Fibroblast of upper back skin (primary cell): ENCODE measurements around the gene RPLP2.
A peak's percentile ranks its signal among the peaks of the same experiment; 100 is the strongest.

ENCODE experiments used
- DNase-seq: peaks from one replicate; pipeline ENCODE4 v3.0.0-alpha.2; 2013

The RPLP2 gene

GRCh38 chr11:837990-838307 is 28.2 kb downstream of the RPLP2 start:
- no peak for DNase-seq

DNA sequence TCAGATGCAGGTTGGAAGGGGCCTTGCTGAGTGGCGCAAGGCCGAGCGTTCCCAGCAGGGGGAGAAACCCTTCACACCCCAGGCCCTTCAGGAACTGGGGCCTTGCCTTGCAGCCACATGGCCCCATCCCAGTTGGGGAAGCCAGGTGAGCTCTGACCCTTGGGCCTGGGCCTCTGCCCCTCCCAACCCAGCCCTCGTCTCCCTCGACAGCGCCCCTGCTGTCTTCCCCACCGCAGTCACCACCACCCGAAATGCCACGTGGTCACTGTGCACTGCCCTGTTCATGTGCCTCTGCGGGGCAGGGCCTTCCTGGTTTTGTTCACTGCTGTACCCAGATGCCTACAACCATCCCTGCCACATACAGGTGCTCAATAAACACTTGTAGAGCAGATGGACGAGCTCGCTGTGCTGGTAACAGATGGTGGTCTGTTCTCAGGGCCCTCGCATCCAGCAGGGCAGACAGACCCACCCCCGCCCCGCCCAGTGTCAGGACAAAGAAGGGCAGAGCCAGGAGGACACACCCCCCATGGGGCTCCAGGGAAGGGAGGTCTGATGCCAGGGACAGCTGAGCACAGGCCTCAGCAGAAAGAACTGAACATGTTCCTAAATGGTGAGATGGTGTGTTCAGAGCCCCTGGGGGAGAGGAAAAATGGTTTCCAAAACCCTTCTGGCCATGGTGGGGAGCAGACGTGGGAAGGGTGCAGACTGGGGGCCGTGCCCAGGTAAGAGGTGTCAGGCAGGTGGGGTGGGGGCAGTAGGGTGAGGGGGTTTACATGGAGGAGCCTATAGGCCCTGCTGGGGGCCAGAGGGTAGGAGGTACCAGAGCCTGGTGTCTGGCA is 28.9 kb downstream of the RPLP2 start:
- DNase-seq = peak; percentile 22

- no peak for DNase-seq
Observed at GRCh38 chr11:839280-839623, 29.5 kb downstream of the RPLP2 start.

GRCh38 chr11:839875-840617 is 30.3 kb downstream of the RPLP2 start:
- DNase-seq = no peak

DNA sequence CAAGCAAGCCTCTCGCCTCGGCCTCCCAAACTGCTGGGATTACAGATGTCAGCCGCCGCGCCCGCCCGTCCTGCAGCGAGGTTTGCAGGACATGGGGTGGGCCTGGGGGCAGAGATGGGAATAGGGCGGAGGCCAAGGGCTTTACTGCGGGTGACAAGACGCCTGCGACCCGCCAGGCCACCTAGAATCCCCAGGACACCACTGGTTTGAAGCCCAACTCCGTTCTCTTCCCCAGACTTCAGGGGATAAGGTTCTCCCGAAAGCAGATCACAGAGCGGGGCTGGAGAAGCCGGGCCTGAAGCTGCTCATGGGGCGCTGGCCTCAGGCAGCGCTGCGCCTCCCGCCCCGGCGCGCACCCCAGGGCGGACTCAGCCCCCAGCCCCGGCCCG is 32.2 kb downstream of the RPLP2 start:
- DNase-seq = no peak

DNA sequence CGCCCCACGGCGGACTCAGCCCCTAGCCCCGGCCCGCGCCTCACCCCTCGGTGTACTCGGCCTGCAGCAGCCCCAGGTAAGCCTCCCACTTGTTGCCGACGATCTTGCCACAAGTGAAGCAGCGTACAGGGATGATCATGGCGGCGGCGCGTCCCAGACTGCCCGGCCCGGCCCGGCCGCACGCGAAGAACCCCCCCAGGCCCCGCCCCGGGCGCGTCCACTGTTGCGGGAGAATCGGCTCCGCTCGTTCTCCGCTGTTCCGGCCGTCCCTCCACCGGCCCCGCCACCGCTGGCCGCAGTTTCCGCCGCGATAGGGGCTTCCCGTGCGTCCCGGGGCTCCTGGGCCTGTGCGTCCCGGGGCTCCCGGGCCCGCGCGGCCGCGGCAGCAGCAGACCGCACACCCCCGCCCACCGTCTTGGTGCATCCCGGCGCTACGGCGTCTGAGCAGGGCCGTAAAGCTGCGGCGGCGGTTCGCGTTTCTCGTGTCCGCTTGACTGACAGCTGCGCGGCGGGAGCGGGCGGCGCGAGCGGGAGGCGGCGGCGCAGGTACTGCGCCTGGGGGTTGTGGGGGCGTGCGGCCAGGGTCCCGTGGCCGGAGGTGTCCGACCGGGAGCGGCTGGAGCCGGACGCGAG is 32.7 kb downstream of the RPLP2 start, which contains the start of the genes POLR2L and TSPAN4:
POLR2L (minus strand) TSS at position 160 of the 633 bp plus-strand sequence; CDS start at position 139, 21 bp downstream.
TSPAN4 (plus strand) TSS at position 483 of the 633 bp plus-strand sequence. CDS start 7,453 bp downstream, outside the sequence.
- peak; percentile 86 for DNase-seq

DNA sequence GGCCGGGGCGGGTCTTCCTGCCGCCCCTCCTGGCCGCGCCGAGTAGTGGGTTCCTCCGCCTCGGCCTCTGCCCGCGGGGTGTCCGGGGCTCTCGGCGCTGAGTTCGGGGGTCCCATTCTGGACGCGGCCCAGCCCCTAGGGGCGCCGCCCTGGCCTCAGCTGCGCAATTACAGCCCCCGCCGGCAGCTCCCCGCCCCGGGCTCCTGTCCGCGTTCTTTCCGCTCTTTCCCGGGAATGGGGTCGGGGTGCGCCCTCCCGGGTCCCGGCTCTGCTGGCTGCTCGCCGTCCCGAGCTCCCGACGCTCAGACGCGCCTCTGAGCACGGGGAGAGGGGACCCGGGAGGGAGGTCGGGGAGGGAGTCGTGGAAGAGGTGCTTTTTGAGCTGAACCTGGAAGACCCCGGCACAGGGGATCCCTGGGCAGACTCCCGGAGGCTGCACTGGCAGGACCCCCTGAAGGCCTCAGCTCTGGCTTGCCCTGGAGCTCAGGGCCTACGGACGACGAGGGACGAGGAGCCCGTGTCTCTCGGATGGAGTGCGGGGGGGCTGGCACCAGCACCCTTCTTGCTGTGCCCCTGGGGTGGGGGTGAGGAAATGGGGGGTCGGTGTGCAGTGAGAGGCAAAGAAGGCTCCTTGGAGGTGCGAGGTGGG is 33.4 kb downstream of the RPLP2 start:
- DNase-seq = no peak

GRCh38 chr11:843818-844692 is 34.3 kb downstream of the RPLP2 start:
- peak; percentile 97 for DNase-seq

DNA sequence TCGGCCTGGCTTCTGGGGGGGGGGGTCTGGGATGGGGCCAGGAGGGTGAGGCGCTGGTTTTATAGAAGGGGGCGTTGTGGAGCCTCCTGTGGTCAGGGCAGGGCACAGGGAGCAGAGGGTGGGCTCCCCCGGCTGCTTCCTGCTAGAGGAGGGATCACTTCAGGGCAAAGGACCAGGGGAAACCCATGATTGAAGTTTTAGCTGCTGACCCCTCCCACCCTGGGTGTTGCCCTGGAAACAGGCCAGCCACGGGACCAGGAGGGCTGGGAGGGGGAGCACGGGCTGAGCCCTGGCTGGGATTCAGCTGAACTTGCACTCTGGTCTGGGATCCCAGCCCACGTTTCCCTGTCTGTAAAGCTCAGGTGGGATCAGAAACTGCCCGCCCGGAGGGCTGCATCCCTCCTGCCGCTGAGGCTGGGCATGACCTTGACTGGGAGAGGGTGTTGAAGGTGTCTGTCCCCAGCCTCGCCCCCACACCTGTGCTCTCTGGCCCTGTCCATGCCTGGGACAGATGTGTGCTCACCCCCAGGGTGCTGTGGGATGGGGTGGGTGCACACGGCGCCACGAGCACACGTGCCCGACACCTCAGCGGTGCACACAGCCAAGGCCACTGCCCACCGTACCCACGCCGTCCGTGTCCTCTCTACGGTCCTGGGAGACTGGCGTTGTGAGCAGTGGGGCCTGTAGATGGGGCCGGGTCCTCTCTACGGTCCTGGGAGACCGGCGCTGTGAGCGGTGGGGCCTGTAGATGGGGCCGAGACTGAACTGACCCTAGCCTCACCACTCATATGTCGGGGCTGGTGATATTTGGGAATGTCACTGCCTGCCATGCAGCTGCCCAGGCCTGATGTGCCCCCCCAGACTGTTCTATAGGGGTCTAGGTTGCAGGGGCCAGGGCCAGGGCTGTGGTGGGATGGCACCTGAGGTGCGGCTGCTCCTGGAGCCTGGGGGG is 35.2 kb downstream of the RPLP2 start:
- peak; percentile 92 for DNase-seq

DNA sequence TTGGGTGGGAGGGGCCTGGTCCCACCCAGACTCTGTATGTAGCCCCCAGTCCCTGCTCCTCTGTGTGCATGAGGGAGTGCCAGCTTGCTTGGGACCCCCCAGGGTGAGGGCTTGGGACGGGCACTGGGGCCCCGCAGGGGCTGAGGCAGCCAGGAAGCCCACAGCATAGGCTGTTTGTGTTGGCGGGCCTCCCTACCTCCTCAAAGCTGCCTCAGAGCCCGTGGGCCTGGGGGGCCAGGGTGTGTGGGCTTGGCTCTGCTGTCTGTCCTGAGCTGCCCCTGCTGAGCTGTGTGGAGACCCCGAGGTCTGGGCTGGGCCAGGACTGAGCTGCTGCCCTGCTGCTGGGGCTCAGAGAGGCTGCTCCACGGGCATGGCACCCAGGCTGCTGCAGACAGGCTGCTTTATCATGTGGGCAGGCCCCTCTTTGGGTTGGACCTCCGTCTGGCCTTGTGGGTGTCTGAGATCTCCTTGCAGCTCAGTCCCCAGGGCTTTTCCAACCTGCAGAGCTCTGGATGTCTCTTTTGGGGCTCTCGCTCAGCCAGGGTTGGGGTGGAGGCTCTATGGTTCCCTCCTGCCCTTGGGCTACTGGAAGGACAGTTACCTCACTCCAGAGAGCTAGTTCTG is 36.2 kb downstream of the RPLP2 start:
- DNase-seq = peak; percentile 64

DNA sequence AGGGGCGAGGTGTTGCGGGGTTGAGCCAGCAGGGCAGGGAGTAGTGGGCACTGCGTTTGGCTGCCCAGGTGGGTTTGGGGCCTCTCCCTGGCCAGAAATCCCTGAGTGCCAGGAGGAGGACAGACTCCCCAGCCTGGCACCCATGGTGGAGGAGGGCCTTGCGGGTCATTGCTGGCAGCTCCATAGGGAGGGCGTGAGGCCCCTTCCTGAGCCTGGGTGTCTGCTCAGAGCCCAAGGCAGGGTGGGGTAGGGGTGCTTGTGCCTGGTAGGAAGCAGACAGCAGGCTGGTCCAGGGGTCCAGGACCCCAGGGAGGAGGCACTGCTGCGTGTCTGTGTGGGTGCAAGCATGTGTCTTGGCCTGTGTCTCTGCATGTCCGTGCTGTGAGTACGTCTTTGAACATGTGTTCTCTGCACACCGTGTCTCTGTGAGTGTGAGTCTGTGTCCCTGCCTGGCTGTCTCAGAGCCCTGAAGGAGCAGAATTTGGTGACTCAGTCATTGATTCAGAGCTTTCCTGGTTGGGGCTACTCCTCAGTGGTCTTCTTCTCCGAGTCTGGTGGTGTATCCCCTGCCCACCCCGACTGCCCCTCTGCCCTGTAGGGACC is 36.8 kb downstream of the RPLP2 start:
- DNase-seq = no peak

- DNase-seq = no peak
Observed at GRCh38 chr11:847876-848275, 38.1 kb downstream of the RPLP2 start.

GRCh38 chr11:848380-848931 is 38.7 kb downstream of the RPLP2 start:
- DNase-seq = no peak

- no peak for DNase-seq
Observed at GRCh38 chr11:849104-849824, 39.5 kb downstream of the RPLP2 start.

- DNase-seq = no peak
Observed at GRCh38 chr11:849951-850774, 40.4 kb downstream of the RPLP2 start.

DNA sequence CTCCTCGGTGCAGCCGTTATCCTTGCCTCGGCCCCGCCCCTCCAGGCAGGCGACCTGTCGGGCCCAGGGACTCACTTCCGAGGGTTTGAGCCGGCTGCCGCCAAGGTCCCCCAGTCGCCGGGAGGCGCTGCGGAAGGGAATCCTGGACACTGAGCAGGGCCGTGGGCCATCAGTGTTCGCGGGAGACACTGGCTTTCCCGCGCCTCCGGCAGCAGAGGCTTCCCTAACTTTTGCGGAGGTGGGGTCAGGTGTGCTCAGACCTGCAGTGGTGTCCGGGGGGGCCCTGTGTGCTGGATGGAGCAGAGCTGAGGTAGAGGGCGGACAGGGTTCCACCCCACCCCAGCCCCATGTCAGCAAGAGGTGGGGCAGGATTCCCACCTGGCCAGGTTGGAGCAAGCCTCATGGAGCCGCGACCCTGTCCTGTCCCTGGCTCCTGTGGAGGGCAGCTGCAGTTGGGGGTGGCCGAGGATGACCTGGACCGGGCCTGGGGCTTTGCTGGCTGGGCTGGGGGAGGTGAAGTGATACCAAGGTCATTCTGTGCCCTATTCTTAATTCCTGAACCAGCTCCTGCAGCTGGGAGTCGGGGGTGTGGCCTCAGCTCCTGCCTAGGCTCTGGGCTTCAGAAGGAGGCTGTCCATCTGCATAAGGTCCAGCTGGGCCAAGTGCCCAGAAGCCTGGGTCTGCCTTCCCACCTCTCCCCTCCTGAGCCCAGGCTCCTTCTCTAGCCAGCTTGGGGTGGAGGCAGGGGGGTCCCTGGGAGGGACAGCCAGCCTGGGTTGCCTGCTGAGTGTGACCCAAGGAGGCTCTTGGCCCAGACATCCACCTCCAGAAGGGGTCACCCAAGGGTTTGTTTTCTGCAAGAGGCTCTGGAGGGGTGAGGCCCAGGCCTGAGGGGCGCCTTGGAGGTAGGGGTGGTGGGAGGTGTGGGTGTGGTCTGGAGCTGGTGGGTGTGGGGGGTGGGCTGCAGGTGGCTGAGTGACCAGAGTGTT is 41.3 kb downstream of the RPLP2 start:
- no peak for DNase-seq

GRCh38 chr11:852762-853161 is 43.0 kb downstream of the RPLP2 start:
- no peak for DNase-seq
